Body of pancreas (tissue), 4 donors: ENCODE measurements around the gene KIF5A.

Experiments
- POLR2A ChIP-seq, 3 donors: fragments of 450-650 bp; IDR thresholded peaks; one replicate each; pipeline ENCODE4 v1.6.1; 2016; ENCODE audit warnings: antibody characterized with exemption in 3 of 3, mild to moderate bottlenecking in 2 of 3
- TF ChIP-seq, protein P1 (sequence below), 7 experiments: fragments of 450-650 bp in 4 of 7; fragments of 200-600 bp in 3 of 7; sonication (generic) in 3 of 7; IDR thresholded peaks; one replicate each; pipeline ENCODE4 v1.5.1; 2016 to 2019; ENCODE audit warnings: antibody characterized with exemption in 7 of 7

DNA sequence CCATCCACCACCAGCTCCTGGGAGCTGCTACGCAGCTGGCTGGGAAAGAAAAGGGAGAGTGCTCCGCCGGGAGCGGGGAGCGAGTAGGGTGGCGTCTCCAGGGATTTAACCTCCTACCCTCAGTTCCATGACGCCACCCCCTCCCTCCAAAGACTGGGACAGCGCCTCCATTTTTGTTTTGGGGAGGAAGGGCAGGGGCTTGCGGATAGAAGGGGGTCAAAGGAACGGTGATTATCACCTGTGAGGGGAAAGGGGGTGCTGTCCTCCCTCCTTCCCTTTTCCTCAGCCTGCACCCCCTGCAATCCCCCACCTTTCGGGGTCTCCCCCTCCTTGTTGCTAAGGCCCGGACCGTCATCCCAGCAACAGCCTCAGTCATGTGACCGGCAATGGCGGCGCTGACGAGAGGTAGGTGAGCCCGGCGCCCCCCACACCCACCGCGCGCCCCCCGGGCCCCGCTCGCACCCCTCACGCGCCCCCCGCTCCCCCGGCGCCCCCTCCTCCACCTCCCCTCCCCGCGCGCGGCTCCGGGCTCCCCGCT, 54.7 kb downstream of the KIF5A start, which contains the start of gene DTX3:
- TF ChIP-seq, protein P1, sequence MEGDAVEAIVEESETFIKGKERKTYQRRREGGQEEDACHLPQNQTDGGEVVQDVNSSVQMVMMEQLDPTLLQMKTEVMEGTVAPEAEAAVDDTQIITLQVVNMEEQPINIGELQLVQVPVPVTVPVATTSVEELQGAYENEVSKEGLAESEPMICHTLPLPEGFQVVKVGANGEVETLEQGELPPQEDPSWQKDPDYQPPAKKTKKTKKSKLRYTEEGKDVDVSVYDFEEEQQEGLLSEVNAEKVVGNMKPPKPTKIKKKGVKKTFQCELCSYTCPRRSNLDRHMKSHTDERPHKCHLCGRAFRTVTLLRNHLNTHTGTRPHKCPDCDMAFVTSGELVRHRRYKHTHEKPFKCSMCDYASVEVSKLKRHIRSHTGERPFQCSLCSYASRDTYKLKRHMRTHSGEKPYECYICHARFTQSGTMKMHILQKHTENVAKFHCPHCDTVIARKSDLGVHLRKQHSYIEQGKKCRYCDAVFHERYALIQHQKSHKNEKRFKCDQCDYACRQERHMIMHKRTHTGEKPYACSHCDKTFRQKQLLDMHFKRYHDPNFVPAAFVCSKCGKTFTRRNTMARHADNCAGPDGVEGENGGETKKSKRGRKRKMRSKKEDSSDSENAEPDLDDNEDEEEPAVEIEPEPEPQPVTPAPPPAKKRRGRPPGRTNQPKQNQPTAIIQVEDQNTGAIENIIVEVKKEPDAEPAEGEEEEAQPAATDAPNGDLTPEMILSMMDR (IDR thresholded peaks at IDR 0.05), result no peak
- peak in 1 of 3 donors; percentile 6 for TF ChIP-seq POLR2A (IDR thresholded peaks at IDR 0.05)
